ENCODE results near the gene EMILIN2. TPM values are rescaled to one million over a fixed set of nuclear protein-coding genes. Genes with fewer than 3 reads are reported as not detected.

The EMILIN2 gene
- total RNA-seq, 1 experiment from 2014 or later: 11.7 TPM

GRCh38 chr18:2923464-2923863, 76.7 kb downstream of the EMILIN2 start (continued):
- TF ChIP-seq AFF4 (CRISPR knock-in tag; IDR thresholded peaks at IDR 0.05; ENCODE audit: borderline replicate concordance) (no peak), IRF1 (CRISPR knock-in tag; IDR thresholded peaks at IDR 0.05) (no peak), ZBTB43 (CRISPR knock-in tag; IDR thresholded peaks at IDR 0.05) (no peak), PRDM15 (CRISPR knock-in tag; IDR thresholded peaks at IDR 0.05) (no peak), SP1 (CRISPR knock-in tag; conservative IDR thresholded peaks at IDR 0.05) (no peak), HMGA2 (CRISPR knock-in tag; IDR thresholded peaks at IDR 0.05) (no peak), CREM (CRISPR knock-in tag; IDR thresholded peaks at IDR 0.05) (no peak)

- Mint-ChIP-seq H3K4me1 (0 out of 2 replicates have a peak, but pooled peaks cover 4% of the 10 kb centered on the region), H3K27me3 (ENCODE audit: low read depth) (no peaks in the 10 kb centered on the region), H3K27ac (no peak overlapping the region), H3K9me3 (no peaks in the 10 kb centered on the region), H3K36me3 (peaks cover 47% of the 10 kb centered on the region), H3K4me3 (no peak overlapping the region)
- no peak for DNase-seq (ENCODE audit: low spot score)
- no peak for ATAC-seq
- CTCF ChIA-PET: interaction anchor here (1.0 kb wide), 1 partner anchor 23 kb away, joined by 3 read pairs; no protein-coding TSS in a partner anchor
- POLR2A ChIA-PET: no interaction called here
- TF ChIP-seq FOXP4 (CRISPR knock-in tag; IDR thresholded peaks at IDR 0.05) (no peak), ATF2 (CRISPR knock-in tag; IDR thresholded peaks at IDR 0.05; ENCODE audit: borderline replicate concordance, low read depth) (no peak), GTF2I (CRISPR knock-in tag; conservative IDR thresholded peaks at IDR 0.05) (no peak), NFE2L1 (CRISPR knock-in tag; IDR thresholded peaks at IDR 0.05) (no peak), SP1 (CRISPR knock-in tag; conservative IDR thresholded peaks at IDR 0.05) (no peak), FOXP1 (CRISPR knock-in tag; IDR thresholded peaks at IDR 0.05; ENCODE audit: borderline replicate concordance) (no peak), ZNF512 (CRISPR knock-in tag; IDR thresholded peaks at IDR 0.05; ENCODE audit: borderline replicate concordance) (no peak), JAZF1 (CRISPR knock-in tag; IDR thresholded peaks at IDR 0.05) (no peak), EMX1 (CRISPR knock-in tag; IDR thresholded peaks at IDR 0.05) (no peak), ZNF416 (CRISPR knock-in tag; IDR thresholded peaks at IDR 0.05) (no peak), CREM (CRISPR knock-in tag; IDR thresholded peaks at IDR 0.05) (no peak), AFF4 (CRISPR knock-in tag; IDR thresholded peaks at IDR 0.05; ENCODE audit: borderline replicate concordance) (no peak), ELF4 (CRISPR knock-in tag; IDR thresholded peaks at IDR 0.05; ENCODE audit: low read depth) (no peak)
Measured at GRCh38 chr18:2924920-2925319, 78.1 kb downstream of the EMILIN2 start.

Data from WTC11 (cell line).